ENCODE results near the gene SMIM22.

DNA sequence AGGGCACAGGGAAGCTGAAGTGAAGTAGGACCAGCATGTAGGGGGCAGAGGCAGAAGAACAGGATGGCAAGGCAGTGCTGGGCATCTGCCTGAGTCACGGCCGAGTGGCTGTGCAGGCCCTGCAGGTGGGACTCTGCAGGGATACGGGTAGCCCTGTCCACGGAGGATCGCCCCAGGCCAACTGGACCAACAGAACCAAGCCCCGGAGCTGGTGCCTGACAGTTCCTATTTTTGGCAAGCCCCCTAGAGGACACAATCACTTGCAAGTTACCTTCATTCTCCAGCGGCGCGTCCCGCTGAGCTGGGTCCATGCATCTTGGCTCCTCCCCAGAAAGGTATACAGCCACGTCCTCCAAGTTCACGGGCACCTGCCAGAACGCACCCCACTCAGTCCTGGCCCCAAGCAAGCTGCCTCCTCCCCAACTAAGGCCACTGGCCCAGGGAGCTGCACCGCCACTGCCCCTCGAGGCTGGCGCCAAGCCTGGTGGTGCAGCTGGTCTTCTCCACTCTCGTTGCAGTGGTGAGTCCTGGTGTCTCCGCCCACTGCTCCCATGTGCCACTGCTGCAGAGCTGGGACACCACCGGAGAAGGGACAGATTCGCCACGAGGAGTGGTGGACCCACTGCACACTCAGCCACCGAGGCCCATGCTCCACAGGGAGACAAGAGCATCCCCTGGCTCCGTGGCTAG is 34.8 kb upstream of the SMIM22 start:
- TF ChIP-seq POLR2A (IDR thresholded peaks at IDR 0.05), result no peak
- TF ChIP-seq, protein P1, sequence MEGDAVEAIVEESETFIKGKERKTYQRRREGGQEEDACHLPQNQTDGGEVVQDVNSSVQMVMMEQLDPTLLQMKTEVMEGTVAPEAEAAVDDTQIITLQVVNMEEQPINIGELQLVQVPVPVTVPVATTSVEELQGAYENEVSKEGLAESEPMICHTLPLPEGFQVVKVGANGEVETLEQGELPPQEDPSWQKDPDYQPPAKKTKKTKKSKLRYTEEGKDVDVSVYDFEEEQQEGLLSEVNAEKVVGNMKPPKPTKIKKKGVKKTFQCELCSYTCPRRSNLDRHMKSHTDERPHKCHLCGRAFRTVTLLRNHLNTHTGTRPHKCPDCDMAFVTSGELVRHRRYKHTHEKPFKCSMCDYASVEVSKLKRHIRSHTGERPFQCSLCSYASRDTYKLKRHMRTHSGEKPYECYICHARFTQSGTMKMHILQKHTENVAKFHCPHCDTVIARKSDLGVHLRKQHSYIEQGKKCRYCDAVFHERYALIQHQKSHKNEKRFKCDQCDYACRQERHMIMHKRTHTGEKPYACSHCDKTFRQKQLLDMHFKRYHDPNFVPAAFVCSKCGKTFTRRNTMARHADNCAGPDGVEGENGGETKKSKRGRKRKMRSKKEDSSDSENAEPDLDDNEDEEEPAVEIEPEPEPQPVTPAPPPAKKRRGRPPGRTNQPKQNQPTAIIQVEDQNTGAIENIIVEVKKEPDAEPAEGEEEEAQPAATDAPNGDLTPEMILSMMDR (IDR thresholded peaks at IDR 0.05), result no peak
- no peak for TF ChIP-seq EP300 (IDR thresholded peaks at IDR 0.05)
